HEK293 (cell line): ENCODE data around the gene DDX42.

Experiments
- CTCF ChIA-PET: fragments of 350-600 bp; formaldehyde crosslinking; extraction: SDS; loops from one replicate; lab custom pipeline; 2021; ENCODE audit warnings: antibody characterized with exemption; lab: Yijun Ruan, JAX
- POLR2A ChIA-PET: fragments of 300-600 bp; formaldehyde crosslinking; extraction: SDS; loops from one replicate; lab custom pipeline; 2020; ENCODE audit warnings: antibody characterized with exemption, inconsistent platforms; lab: Yijun Ruan, JAX
- H3K27ac ChIP-seq: fragments of 200-500 bp; sonication (Bioruptor generic); 2 replicates; pipeline ENCODE4 v1.5.1; 2014; ENCODE audit warnings: low read depth, low read length, control low read depth, inconsistent platforms; ENCODE audit errors: extremely low read depth
- H3K36me3 ChIP-seq, 2 experiments: fragments of 200-500 bp in 1 of 2; sonication (Bioruptor generic) in 1 of 2; 1 replicate in 1 of 2; 2 replicates in 1 of 2; pipeline ENCODE4 v1.5.1; 2014 to 2017; ENCODE audit warnings: inconsistent platforms in 2 of 2, low read length in 2 of 2; ENCODE audit not compliant: control insufficient read depth in 2 of 2, insufficient read depth in 1 of 2
- H3K4me1 ChIP-seq: fragments of 200-500 bp; sonication (Bioruptor generic); 2 replicates; pipeline ENCODE4 v1.5.1; 2014; ENCODE audit warnings: mild to moderate bottlenecking, low read length, inconsistent platforms; ENCODE audit not compliant: control insufficient read depth, insufficient read depth
- H3K4me3 ChIP-seq: 2 replicates; pipeline ENCODE4 v1.5.1; 2011; ENCODE audit warnings: low read depth, mild to moderate bottlenecking, control low read depth, low read length, moderate library complexity
- H3K9me3 ChIP-seq: fragments of 200-500 bp; sonication (Bioruptor generic); 2 replicates; pipeline ENCODE4 v1.5.1; 2014; ENCODE audit warnings: low read depth, low read length, inconsistent platforms; ENCODE audit not compliant: control insufficient read depth, insufficient read depth
- EGR2 ChIP-seq: fragments of 450-650 bp; formaldehyde crosslinking; IDR thresholded peaks from 2 replicates; pipeline ENCODE4 v1.5.1; 2016; ENCODE audit warnings: low read depth, missing biosample characterization, missing genetic modification characterization
- GLIS1 ChIP-seq: fragments of 450-650 bp; formaldehyde crosslinking; IDR thresholded peaks from 2 replicates; pipeline ENCODE4 v1.5.1; 2016; ENCODE audit warnings: missing biosample characterization, missing genetic modification characterization
- REST ChIP-seq: fragments of 450-650 bp; formaldehyde crosslinking; IDR thresholded peaks from 2 replicates; pipeline ENCODE4 v1.5.1; 2016; ENCODE audit warnings: missing biosample characterization, missing genetic modification characterization
- SCRT1 ChIP-seq: fragments of 450-650 bp; formaldehyde crosslinking; IDR thresholded peaks from 2 replicates; pipeline ENCODE4 v1.5.1; 2016; ENCODE audit warnings: missing biosample characterization, missing genetic modification characterization, borderline replicate concordance
- ZBTB10 ChIP-seq: fragments of 450-650 bp; formaldehyde crosslinking; IDR thresholded peaks from 2 replicates; pipeline ENCODE4 v1.5.1; 2016; ENCODE audit warnings: missing biosample characterization, missing genetic modification characterization
- ZBTB8A ChIP-seq: fragments of 450-650 bp; formaldehyde crosslinking; IDR thresholded peaks from 2 replicates; pipeline ENCODE4 v1.5.1; 2016; ENCODE audit warnings: missing biosample characterization, missing genetic modification characterization
- ZEB2 ChIP-seq: fragments of 450-650 bp; formaldehyde crosslinking; IDR thresholded peaks from 2 replicates; pipeline ENCODE4 v1.5.1; 2016; ENCODE audit warnings: missing biosample characterization, missing genetic modification characterization
- ZFHX2 ChIP-seq: fragments of 450-650 bp; formaldehyde crosslinking; conservative IDR thresholded peaks from 2 replicates; pipeline ENCODE4 v1.5.1; 2016; ENCODE audit warnings: missing biosample characterization, missing genetic modification characterization
- ZFP37 ChIP-seq: fragments of 450-650 bp; formaldehyde crosslinking; IDR thresholded peaks from 2 replicates; pipeline ENCODE4 v1.5.1; 2016; ENCODE audit warnings: missing biosample characterization, missing genetic modification characterization
- ZNF10 ChIP-seq: fragments of 450-650 bp; formaldehyde crosslinking; IDR thresholded peaks from 2 replicates; pipeline ENCODE4 v1.5.1; 2017; ENCODE audit warnings: missing biosample characterization, missing genetic modification characterization
- ZNF146 ChIP-seq: fragments of 450-650 bp; formaldehyde crosslinking; IDR thresholded peaks from 2 replicates; pipeline ENCODE4 v1.5.1; 2016; ENCODE audit warnings: missing biosample characterization, missing genetic modification characterization
- ZNF148 ChIP-seq: fragments of 450-650 bp; formaldehyde crosslinking; IDR thresholded peaks from 2 replicates; pipeline ENCODE4 v1.5.0; 2017; ENCODE audit warnings: missing biosample characterization, missing genetic modification characterization, borderline replicate concordance
- ZNF157 ChIP-seq: fragments of 450-650 bp; formaldehyde crosslinking; IDR thresholded peaks from 2 replicates; pipeline ENCODE4 v1.5.1; 2016; ENCODE audit warnings: missing biosample characterization, missing genetic modification characterization
- ZNF221 ChIP-seq: fragments of 450-650 bp; formaldehyde crosslinking; IDR thresholded peaks from 2 replicates; pipeline ENCODE4 v1.5.1; 2017; ENCODE audit warnings: missing biosample characterization, missing genetic modification characterization, borderline replicate concordance
- ZNF311 ChIP-seq: fragments of 450-650 bp; formaldehyde crosslinking; IDR thresholded peaks from 2 replicates; pipeline ENCODE4 v1.5.1; 2017; ENCODE audit warnings: missing biosample characterization, missing genetic modification characterization, borderline replicate concordance
- ZNF341 ChIP-seq: fragments of 450-650 bp; formaldehyde crosslinking; IDR thresholded peaks from 2 replicates; pipeline ENCODE4; 2016; ENCODE audit warnings: low read depth, missing biosample characterization, missing genetic modification characterization
- ZNF366 ChIP-seq: fragments of 450-650 bp; formaldehyde crosslinking; conservative IDR thresholded peaks from 2 replicates; pipeline ENCODE4 v1.5.1; 2016; ENCODE audit warnings: missing biosample characterization, missing genetic modification characterization
- ZNF416 ChIP-seq: fragments of 450-650 bp; formaldehyde crosslinking; IDR thresholded peaks from 2 replicates; pipeline ENCODE4 v1.5.1; 2016; ENCODE audit warnings: missing biosample characterization, missing genetic modification characterization
- ZNF501 ChIP-seq: fragments of 450-650 bp; formaldehyde crosslinking; IDR thresholded peaks from 2 replicates; pipeline ENCODE4 v1.5.1; 2016; ENCODE audit warnings: missing biosample characterization, missing genetic modification characterization
- ZNF521 ChIP-seq: fragments of 450-650 bp; formaldehyde crosslinking; IDR thresholded peaks from 2 replicates; pipeline ENCODE4 v1.5.1; 2017; ENCODE audit warnings: missing biosample characterization, mild to moderate bottlenecking, missing genetic modification characterization
- ZNF596 ChIP-seq: fragments of 450-650 bp; IDR thresholded peaks from 2 replicates; pipeline ENCODE4 v1.5.0; 2018; ENCODE audit warnings: missing biosample characterization, mild to moderate bottlenecking, missing genetic modification characterization, moderate library complexity
- ZNF777 ChIP-seq: fragments of 450-650 bp; formaldehyde crosslinking; IDR thresholded peaks from 2 replicates; pipeline ENCODE4 v1.5.1; 2017; ENCODE audit warnings: missing biosample characterization, missing genetic modification characterization, borderline replicate concordance

The DDX42 gene

GRCh38 chr17:63758428-63758827 is 15.5 kb upstream of the DDX42 start:
- TF ChIP-seq ZNF221 (tag by site-specific recombination) (no peak), SCRT1 (tag by site-specific recombination) (no peak), ZNF521 (no peak), ZNF416 (no peak), ZNF311 (tag by site-specific recombination) (no peak), ZBTB8A (tag by site-specific recombination) (no peak), GLIS1 (no peak), ZNF146 (tag by site-specific recombination) (no peak), ZNF366 (tag by site-specific recombination) (no peak), ZNF501 (no peak), REST (no peak), ZNF596 (tag by site-specific recombination) (no peak), ZFP37 (tag by site-specific recombination) (no peak), ZNF148 (tag by site-specific recombination) (no peak), EGR2 (no peak), ZNF10 (tag by site-specific recombination) (no peak)
- ChIA-PET CTCF (interaction anchor here (1.0 kb wide), 1 partner anchor 18 kb away, joined by 4 read pairs; no protein-coding TSS in a partner anchor), POLR2A (no interaction called here)
- Histone ChIP-seq H3K9me3 (no peaks in the 10 kb centered on the region), H3K4me1 (no peaks in the 10 kb centered on the region), H3K36me3 (peaks cover 92 to 94% of the 10 kb centered on the region in 2 experiments), H3K4me3 (no peak overlapping the region), H3K27ac (no peak overlapping the region)

- no peak for TF ChIP-seq ZNF157 (tag by site-specific recombination)
- no peak for TF ChIP-seq ZFHX2 (tag by site-specific recombination)
- TF ChIP-seq ZEB2: no peak
- no peak for TF ChIP-seq ZNF341
- no peak for TF ChIP-seq ZBTB10 (tag by site-specific recombination)
- TF ChIP-seq ZNF777 (tag by site-specific recombination): no peak
- Histone ChIP-seq H3K9me3 (no peaks in the 10 kb centered on the region), H3K4me3 (no peak overlapping the region), H3K4me1 (no peaks in the 10 kb centered on the region), H3K36me3 (peaks cover 90 to 96% of the 10 kb centered on the region in 2 experiments), H3K27ac (no peak overlapping the region)
- POLR2A ChIA-PET: interaction anchor here (0.6 to 1.7 kb wide), 2 partner anchors 12 to 57 kb away, joined by 3 to 4 read pairs; partner anchors contain the start of gene CCDC47
- CTCF ChIA-PET: interaction anchor here (0.6 to 0.9 kb wide), 2 partner anchors 11 to 47 kb away, joined by 4 read pairs; no protein-coding TSS in a partner anchor
Measured at GRCh38 chr17:63760771-63761539, 13.0 kb upstream of the DDX42 start.
